K562 (cell line): ENCODE data around the gene WDR18. TPM values are rescaled to one million over a fixed set of nuclear protein-coding genes. Genes with fewer than 3 reads are reported as not detected.

ENCODE experiments used
- ATAC-seq: fragments of 200-7000 bp; cut with Tn5 transposase; 3 replicates; pipeline ENCODE4 v1.9.1; 2020; ENCODE audit warnings: moderate library complexity
- BruUV-seq: library from RNA; stranded (reverse); fragments of 400-500 nt; replicated peaks from 2 replicates; lab custom pipeline; 2021; lab: Mats Ljungman, UMichigan
- CTCF ChIA-PET: fragments of 300-600 bp; formaldehyde crosslinking; extraction: SDS; loops from one replicate; lab custom pipeline; 2021; ENCODE audit warnings: low intra/inter-chr PET ratio; lab: Yijun Ruan, JAX
- POLR2A ChIA-PET: fragments of 300-600, 350-650 bp; sonication (Branson Sonifier 250); formaldehyde crosslinking; extraction: SDS; loops from one replicate; lab custom pipeline; 2021; ENCODE audit warnings: antibody characterized with exemption, inconsistent platforms; lab: Yijun Ruan, JAX
- DNase-seq, 4 experiments: peaks; one replicate each; pipeline versions ENCODE4 v3.0.0 to v3.0.0-alpha.2; 2011 to 2018; ENCODE audit warnings: low spot score in 3 of 4, mixed read lengths in 3 of 4; ENCODE audit errors: extremely low read depth in 1 of 4
- FAIRE-seq: peaks from 2 replicates; lab custom pipeline; 2011; peaks lifted over from hg19 to GRCh38; lab: Jason Lieb, UNC
- H2AFZ ChIP-seq: 2 replicates; pipeline ENCODE4 v1.6.0; 2011; ENCODE audit warnings: low read depth, low read length, control low read depth, inconsistent platforms
- H3K27ac ChIP-seq: fragments of 200-600 bp; 3 replicates; pipeline ENCODE4 v1.8.0; 2011; ENCODE audit warnings: low read depth, mild to moderate bottlenecking, control low read depth, inconsistent platforms, low read length, moderate library complexity, mixed read lengths; ENCODE audit errors: extremely low read depth
- H3K27me3 ChIP-seq, 2 experiments: fragments of 300-600 bp in 1 of 2; 2 replicates in 1 of 2; 3 replicates in 1 of 2; pipeline versions ENCODE4 v1.6.0 to v1.8.0; 2011; ENCODE audit warnings: inconsistent platforms in 2 of 2, low read length in 2 of 2, mild to moderate bottlenecking in 1 of 2, mixed read lengths in 1 of 2, moderate library complexity in 1 of 2; ENCODE audit not compliant: control insufficient read depth in 2 of 2, insufficient read depth in 2 of 2
- H3K36me3 ChIP-seq: fragments of 300-600 bp; 3 replicates; pipeline ENCODE4 v1.8.0; 2011; ENCODE audit warnings: mild to moderate bottlenecking, low read length, inconsistent platforms; ENCODE audit not compliant: control insufficient read depth, insufficient read depth
- H3K4me1 ChIP-seq, 2 experiments: fragments of 200-600 bp in 1 of 2; replicated peaks in 1 of 2; 2 replicates in 1 of 2; 3 replicates in 1 of 2; pipeline versions ENCODE4 v1.5.1 to v1.8.0; 2011; ENCODE audit warnings: inconsistent platforms in 2 of 2, low read length in 2 of 2, mild to moderate bottlenecking in 1 of 2, mixed read lengths in 1 of 2, moderate library complexity in 1 of 2; ENCODE audit not compliant: control insufficient read depth in 2 of 2, insufficient read depth in 2 of 2
- H3K4me2 ChIP-seq: 2 replicates; pipeline ENCODE4 v1.6.1; 2011; ENCODE audit warnings: low read length, control low read depth, inconsistent platforms, mixed read lengths; ENCODE audit not compliant: insufficient read depth
- H3K4me3 ChIP-seq: fragments of 200-600 bp; sonication (generic), shearing (Covaris generic); 2 replicates; pipeline ENCODE4 v1.5.1; 2016; ENCODE audit warnings: control low read depth, inconsistent platforms
- H3K79me2 ChIP-seq: fragments of 200-600 bp; 3 replicates; pipeline ENCODE4 v1.8.0; 2011; ENCODE audit warnings: low read length, inconsistent platforms; ENCODE audit not compliant: control insufficient read depth, insufficient read depth
- H3K9ac ChIP-seq, 2 experiments: 2 replicates each; pipeline versions ENCODE4 v1.6.0 to v1.6.1; 2011; ENCODE audit warnings: low read depth in 2 of 2, low read length in 2 of 2, control low read depth in 1 of 2, inconsistent platforms in 1 of 2, mild to moderate bottlenecking in 1 of 2, mixed read lengths in 1 of 2; ENCODE audit not compliant: insufficient read depth in 1 of 2
- H3K9me1 ChIP-seq: one replicate; pipeline ENCODE4 v1.6.0; 2011; ENCODE audit warnings: inconsistent platforms, mild to moderate bottlenecking, low read length, moderate library complexity; ENCODE audit not compliant: control insufficient read depth, insufficient read depth
- H3K9me3 ChIP-seq: replicated peaks from 2 replicates; pipeline ENCODE4 v1.5.1; 2011; ENCODE audit warnings: low read depth, low read length, inconsistent platforms; ENCODE audit not compliant: control insufficient read depth, insufficient read depth
- H4K20me1 ChIP-seq: replicated peaks from 2 replicates; pipeline ENCODE4 v1.6.1; 2011; ENCODE audit warnings: low read length, inconsistent platforms, mixed read lengths; ENCODE audit not compliant: control insufficient read depth, insufficient read depth
- FOXM1 ChIP-seq, 2 experiments: fragments of 450-650 bp in 1 of 2; sonication (generic) in 1 of 2; formaldehyde crosslinking in 1 of 2; IDR thresholded peaks; 2 replicates each; pipeline versions ENCODE4 v1.6.1 to v1.9.0; 2017 to 2022; ENCODE audit warnings: low read depth in 2 of 2, mild to moderate bottlenecking in 2 of 2, missing genetic modification reagents in 1 of 2, moderate library complexity in 1 of 2
- POLR2G ChIP-seq: fragments of 200-400 bp; formaldehyde crosslinking; IDR thresholded peaks from 2 replicates; pipeline ENCODE4 v1.6.1; 2017; ENCODE audit warnings: low read depth, mild to moderate bottlenecking, antibody characterized with exemption, low read length, moderate library complexity
- RBFOX2 ChIP-seq: fragments of 200-400 bp; formaldehyde crosslinking; IDR thresholded peaks from 2 replicates; pipeline ENCODE4 v1.6.1; 2017; ENCODE audit warnings: low read depth, mild to moderate bottlenecking, low read length, moderate library complexity
- TBL1XR1 ChIP-seq, 2 experiments: IDR thresholded peaks; 2 replicates each; pipeline ENCODE4 v1.6.1; 2012; ENCODE audit warnings: improper control_type of control experiment in 2 of 2, low read length in 2 of 2, mild to moderate bottlenecking in 1 of 2
- whole genome bisulfite sequencing: fragments of 100-300 bp; shearing (Covaris generic); methylation state at CpG from one replicate; pipeline ENCODE4 v1.1.6; 2016; ENCODE audit warnings: low coverage, mixed read lengths; ENCODE audit not compliant: insufficient coverage; ENCODE audit errors: missing lambda C conversion rate; 5-methylcytosine and 5-hydroxymethylcytosine counted together
- in situ Hi-C: fragments of 300-500 bp; cut with MboI; formaldehyde crosslinking; loops from 4 replicates; pipeline ENCODE4 v1.15.0; 2018; ENCODE audit warnings: inconsistent platforms, mixed read lengths
- intact Hi-C: fragments of 100-400 bp; cut with micrococcal nuclease; formaldehyde crosslinking; loops from 2 replicates; pipeline ENCODE4 v1.14.2; 2022
- polyA plus RNA-seq, 8 experiments: library from polyadenylated mRNA; depleted of rRNA in 4 of 8; stranded (reverse) in 5 of 8; unstranded in 3 of 8; fragments of >200 nt; fragmentation: Nextera tagmentation in 2 of 8; fragmentation: Illumina TruSeq in 1 of 8; extraction: Ambion mirVana in 2 of 8; extraction: Trizol in 1 of 8; gene quantifications; 2 replicates each; pipeline versions ENCODE4 v1.2.1 to v1.2.3, GENCODE V29; 2011 to 2014; ENCODE audit warnings: inconsistent platforms in 1 of 8, missing spikeins in 1 of 8
- total RNA-seq, 7 experiments: library from RNA; depleted of rRNA in 6 of 7; stranded (reverse); fragments of >200 nt in 6 of 7; fragmentation: Illumina TruSeq in 2 of 7; extraction: Trizol in 2 of 7; gene quantifications; 2 replicates each; pipeline versions ENCODE4 v1.2.1 to v1.2.3, GENCODE V29; 2011 to 2021; ENCODE audit warnings: low replicate concordance in 1 of 7

Gene WDR18
- total and polyA plus RNA-seq, 9 of the 15 experiments (the other 6 are each of a cell fraction or from before 2014, with no cell fraction given) = 0.65 to 181 (median 30.1) TPM

GRCh38 chr19:1019616-1019961, 35.4 kb downstream of the WDR18 start:
- H3K4me1 ChIP-seq = peaks cover 27 to 82% of the 10 kb centered on the region in 2 experiments

More at GRCh38 chr19:1019616-1019961, 35.4 kb downstream of the WDR18 start:
- H3K79me2 ChIP-seq = peaks cover 65% of the 10 kb centered on the region
- H3K9ac ChIP-seq = peak overlapping the region; percentile 88 to 99; a peak in 3 of 4 replicates
- CTCF ChIA-PET = no interaction called here
- BruUV-seq = no TSS peak
- TF ChIP-seq POLR2G (peak; percentile 65), RBFOX2 (peak; percentile 55; the same call in 1 of the 2 replicates), TBL1XR1 (IDR thresholded peaks at IDR 0.05; ENCODE audit: low read length in 2 of 2) (no peak), FOXM1 (IDR thresholded peaks at IDR 0.05; ENCODE audit: low read depth) (no peak), FOXM1 (CRISPR knock-in tag; IDR thresholded peaks at IDR 0.05; ENCODE audit: low read depth) (0 out of 2 replicates have a peak, but pooled peaks have one; percentile 38)
- TF ChIP-seq, all 486 proteins: peak for 3
- in situ Hi-C loops = no loop called here
- H3K4me2 ChIP-seq = peak overlapping the region; percentile 88
- H2AFZ ChIP-seq = no peak overlapping the region
- no peaks in the 10 kb centered on the region for H3K9me3 ChIP-seq
- WGBS = 66% methylated on average over 18 of the region's 18 CpGs
- FAIRE-seq (no peak), ATAC-seq (no peak), DNase-seq (no peak)
- H4K20me1 ChIP-seq = peaks cover 53% of the 10 kb centered on the region
- peak overlapping the region; percentile 94 for H3K4me3 ChIP-seq
- no peaks in the 10 kb centered on the region for H3K27me3 ChIP-seq
- peaks cover 16% of the 10 kb centered on the region for H3K9me1 ChIP-seq
- intact Hi-C loops = no loop called here
- POLR2A ChIA-PET = interaction anchor here (0.7 to 1.9 kb wide), 6 partner anchors 9 to 250 kb away, joined by 3 to 14 read pairs (median 6); partner anchors contain the start of genes CIRBP and WDR18
- H3K36me3 ChIP-seq = peaks cover 50% of the 10 kb centered on the region; the same call in 2 of the 3 replicates
- H3K27ac ChIP-seq = peak overlapping the region; percentile 100; the same call in 2 of the 3 replicates
